PC-9 (cell line): ENCODE measurements around the gene IRAK1. TPM values are rescaled to one million over a fixed set of nuclear protein-coding genes. Genes with fewer than 3 reads are reported as not detected.

Experiments used
- BruUV-seq: library from RNA; stranded (reverse); fragments of 400-500 nt; replicated peaks from 2 replicates; lab custom pipeline; 2021; lab: Mats Ljungman, UMichigan
- CTCF ChIA-PET: fragments of 300-600 bp; sonication (Branson Sonifier 250); formaldehyde crosslinking; loops from one replicate; lab custom pipeline; 2022; ENCODE audit warnings: antibody characterized with exemption; lab: Charles Lee
- POLR2A ChIA-PET: fragments of 300-600 bp; sonication (Branson Sonifier 250); formaldehyde crosslinking; loops from one replicate; lab custom pipeline; 2022; ENCODE audit warnings: antibody characterized with exemption; ENCODE audit not compliant: unreplicated experiment; lab: Charles Lee
- DNase-seq, 2 experiments: peaks; one replicate each; pipeline versions ENCODE4 v3.0.0 to v3.0.0-alpha.2; 2015 to 2022; ENCODE audit warnings: mixed read lengths in 1 of 2
- H2AFZ ChIP-seq: fragments of 200-600 bp; sonication (generic); 2 replicates; pipeline ENCODE4 v1.8.1; 2017; ENCODE audit warnings: antibody characterized with exemption
- H3F3A ChIP-seq: fragments of 200-600 bp; sonication (generic); 2 replicates; pipeline ENCODE4 v1.8.1; 2017; ENCODE audit warnings: antibody characterized with exemption, mild to moderate bottlenecking, low read depth; ENCODE audit not compliant: insufficient read depth
- H3K27ac ChIP-seq: fragments of 200-600 bp; sonication (generic); 2 replicates; pipeline ENCODE4 v1.6.1; 2016; ENCODE audit warnings: mixed run types
- H3K27me3 ChIP-seq: fragments of 200-600 bp; sonication (generic); 2 replicates; pipeline ENCODE4 v1.6.1; 2016; ENCODE audit warnings: low read depth, mixed run types; ENCODE audit not compliant: insufficient read depth
- H3K36me3 ChIP-seq: fragments of 200-600 bp; sonication (generic); 2 replicates; pipeline ENCODE4 v1.6.1; 2016; ENCODE audit warnings: low read depth, mixed run types
- H3K4me1 ChIP-seq: fragments of 200-600 bp; sonication (generic); replicated peaks from 2 replicates; pipeline ENCODE4 v1.6.1; 2016; ENCODE audit warnings: mixed run types; ENCODE audit not compliant: insufficient read depth
- H3K4me2 ChIP-seq: fragments of 200-600 bp; sonication (generic); 2 replicates; pipeline ENCODE4 v1.6.1; 2017; ENCODE audit warnings: mixed run types
- H3K4me3 ChIP-seq: fragments of 200-600 bp; sonication (generic); 2 replicates; pipeline ENCODE4 v1.6.1; 2016; ENCODE audit warnings: mixed run types
- H3K79me2 ChIP-seq: fragments of 200-600 bp; sonication (generic); 2 replicates; pipeline ENCODE4 v1.6.1; 2017; ENCODE audit warnings: low read depth, mixed run types
- H3K9me2 ChIP-seq: fragments of 200-600 bp; sonication (generic); 2 replicates; pipeline ENCODE4 v1.8.1; 2017; ENCODE audit warnings: mild to moderate bottlenecking; ENCODE audit not compliant: insufficient read depth
- H3K9me3 ChIP-seq: fragments of 200-600 bp; sonication (generic); 2 replicates; pipeline ENCODE4 v1.8.1; 2016; ENCODE audit warnings: low read depth; ENCODE audit not compliant: insufficient read depth
- H4K20me1 ChIP-seq: fragments of 200-600 bp; sonication (generic); 2 replicates; pipeline ENCODE4 v1.8.1; 2017; ENCODE audit not compliant: insufficient read depth
- EZH2 ChIP-seq: fragments of 200-600 bp; sonication (generic); IDR thresholded peaks from 2 replicates; pipeline ENCODE4 v1.8.0; 2017; ENCODE audit warnings: antibody characterized with exemption, low read depth
- intact Hi-C: fragments of 100-400 bp; cut with micrococcal nuclease; formaldehyde crosslinking; loops from one replicate; pipeline ENCODE4 v1.10.0; 2022; ENCODE audit not compliant: unreplicated experiment
- total RNA-seq: library from RNA; stranded (reverse); gene quantifications from 2 replicates; pipeline ENCODE4 v1.2.3, GENCODE V29; 2021
- TF ChIP-seq, protein P1 (sequence below): fragments of 200-600 bp; sonication (generic); conservative IDR thresholded peaks from 2 replicates; pipeline ENCODE4 v1.6.1; 2017; ENCODE audit warnings: mixed run types, antibody characterized with exemption, mild to moderate bottlenecking, moderate library complexity

IRAK1 gene
- total RNA-seq, 1 experiment from 2014 or later: 364 TPM

DNA sequence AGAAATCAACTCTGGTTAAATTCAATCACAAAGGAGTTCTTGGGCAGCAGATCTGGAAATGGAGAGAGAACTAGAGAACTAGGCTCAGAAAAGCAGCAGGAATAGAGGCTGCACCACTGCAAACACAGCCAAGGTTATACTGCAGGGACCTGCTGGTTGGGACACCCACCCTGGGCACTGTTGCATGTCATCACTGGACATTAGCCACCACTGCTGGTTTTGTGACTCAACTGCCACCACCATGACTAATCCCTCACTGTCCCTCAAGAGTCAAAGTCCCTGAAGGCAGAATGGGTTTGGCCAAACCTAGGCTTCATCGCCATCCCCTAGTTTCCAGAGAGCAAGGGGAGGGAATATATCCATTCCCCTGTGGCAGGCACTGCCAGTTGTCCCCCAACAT, 38.1 kb upstream of the IRAK1 start:
- intact Hi-C loops: no loop called here
- H3F3A ChIP-seq: no peaks in the 10 kb centered on the region
- ChIA-PET CTCF (no interaction called here), POLR2A (no interaction called here)
- H3K4me1 ChIP-seq: 0 out of 2 replicates have a peak, but pooled peaks cover 5% of the 10 kb centered on the region
- no peak overlapping the region for H3K27ac ChIP-seq
- H3K4me3 ChIP-seq: no peak overlapping the region
- no peaks in the 10 kb centered on the region for H3K27me3 ChIP-seq
- DNase-seq: no peak
- no peaks in the 10 kb centered on the region for H3K36me3 ChIP-seq
- H3K9me3 ChIP-seq: no peaks in the 10 kb centered on the region
- no TSS peak for BruUV-seq
- H3K4me2 ChIP-seq: no peak overlapping the region
- peaks cover 18% of the 10 kb centered on the region; the same call in 1 of the 2 replicates for H3K79me2 ChIP-seq
- H3K9me2 ChIP-seq: no peaks in the 10 kb centered on the region
- H2AFZ ChIP-seq: no peak overlapping the region
- TF ChIP-seq, protein P1, sequence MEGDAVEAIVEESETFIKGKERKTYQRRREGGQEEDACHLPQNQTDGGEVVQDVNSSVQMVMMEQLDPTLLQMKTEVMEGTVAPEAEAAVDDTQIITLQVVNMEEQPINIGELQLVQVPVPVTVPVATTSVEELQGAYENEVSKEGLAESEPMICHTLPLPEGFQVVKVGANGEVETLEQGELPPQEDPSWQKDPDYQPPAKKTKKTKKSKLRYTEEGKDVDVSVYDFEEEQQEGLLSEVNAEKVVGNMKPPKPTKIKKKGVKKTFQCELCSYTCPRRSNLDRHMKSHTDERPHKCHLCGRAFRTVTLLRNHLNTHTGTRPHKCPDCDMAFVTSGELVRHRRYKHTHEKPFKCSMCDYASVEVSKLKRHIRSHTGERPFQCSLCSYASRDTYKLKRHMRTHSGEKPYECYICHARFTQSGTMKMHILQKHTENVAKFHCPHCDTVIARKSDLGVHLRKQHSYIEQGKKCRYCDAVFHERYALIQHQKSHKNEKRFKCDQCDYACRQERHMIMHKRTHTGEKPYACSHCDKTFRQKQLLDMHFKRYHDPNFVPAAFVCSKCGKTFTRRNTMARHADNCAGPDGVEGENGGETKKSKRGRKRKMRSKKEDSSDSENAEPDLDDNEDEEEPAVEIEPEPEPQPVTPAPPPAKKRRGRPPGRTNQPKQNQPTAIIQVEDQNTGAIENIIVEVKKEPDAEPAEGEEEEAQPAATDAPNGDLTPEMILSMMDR: no peak
- no peak for TF ChIP-seq EZH2
- no peaks in the 10 kb centered on the region for H4K20me1 ChIP-seq

DNA sequence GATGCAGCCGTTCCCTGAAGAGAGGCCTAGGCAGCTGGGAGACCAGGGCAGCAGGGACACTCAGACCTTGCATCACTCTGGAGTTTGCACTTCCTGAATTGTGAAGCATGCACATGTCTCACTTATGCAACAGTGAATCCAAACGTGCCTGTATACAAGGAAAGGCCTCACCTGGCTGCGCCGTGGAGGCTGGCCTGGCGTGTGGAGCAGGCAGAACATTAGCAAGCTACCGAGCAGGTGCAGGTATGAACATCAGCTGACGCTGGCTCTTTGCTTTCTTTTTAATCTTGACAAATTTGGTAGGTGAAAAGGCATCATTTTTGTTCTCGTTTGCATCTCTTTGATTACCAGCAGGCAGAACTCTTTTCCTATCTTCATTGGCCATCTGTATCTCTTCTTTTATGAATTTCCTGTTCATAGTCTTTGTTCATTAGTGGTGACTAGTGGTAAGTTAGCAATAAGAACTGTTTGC, 37.1 kb upstream of the IRAK1 start:
- peaks cover 17% of the 10 kb centered on the region; the same call in 1 of the 2 replicates for H3K79me2 ChIP-seq
- 0 out of 2 replicates have a peak overlapping the region, but pooled peaks have one; percentile 6 for H3K27ac ChIP-seq
- TF ChIP-seq EZH2: no peak
- TF ChIP-seq, protein P1: no peak
- no peaks in the 10 kb centered on the region for H3K9me3 ChIP-seq
- 0 out of 2 replicates have a peak, but pooled peaks cover 5% of the 10 kb centered on the region for H3K4me1 ChIP-seq
- H3K36me3 ChIP-seq: no peaks in the 10 kb centered on the region
- H3K4me2 ChIP-seq: no peak overlapping the region
- no peaks in the 10 kb centered on the region for H3K9me2 ChIP-seq
- H3K27me3 ChIP-seq: no peaks in the 10 kb centered on the region
- peaks cover 1% of the 10 kb centered on the region; the same call in 1 of the 2 replicates for H4K20me1 ChIP-seq
- no peak for DNase-seq
- no peaks in the 10 kb centered on the region for H3F3A ChIP-seq
- BruUV-seq: no TSS peak
- intact Hi-C loops: no loop called here
- no peak overlapping the region for H2AFZ ChIP-seq
- CTCF ChIA-PET: no interaction called here
- H3K4me3 ChIP-seq: no peak overlapping the region
- POLR2A ChIA-PET: no interaction called here

DNA sequence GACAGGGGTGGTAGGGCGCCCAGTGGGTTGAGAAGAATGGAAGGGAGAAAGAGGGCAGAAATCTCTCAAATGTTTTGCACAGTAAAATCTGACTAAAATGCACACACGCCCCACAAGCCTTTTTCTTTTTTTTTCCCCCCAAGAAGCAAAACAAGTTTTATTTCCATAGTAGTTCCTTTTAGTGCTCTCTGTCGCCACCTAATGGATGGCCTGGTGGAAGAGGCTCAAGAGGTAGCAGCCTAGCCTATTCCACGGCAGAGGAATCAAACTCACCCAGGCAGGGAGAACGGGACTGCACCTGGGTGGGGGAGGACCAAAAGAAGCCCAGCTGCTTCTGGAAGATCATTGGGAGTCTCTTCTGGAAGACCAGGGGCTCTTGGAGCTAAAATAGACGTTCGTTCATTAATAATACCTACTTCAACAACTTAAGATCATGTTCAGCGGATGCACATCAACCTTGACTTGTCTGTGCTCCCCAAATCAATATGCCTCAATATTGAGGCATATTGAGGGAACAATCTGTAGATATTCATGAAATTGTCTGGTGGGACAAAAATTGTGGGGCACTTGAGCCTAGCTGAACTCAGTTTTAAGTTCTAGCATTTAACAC, 31.6 kb upstream of the IRAK1 start:
- no TSS peak for BruUV-seq

More for the DNA sequence above, 31.6 kb upstream of the IRAK1 start:
- no peaks in the 10 kb centered on the region for H3F3A ChIP-seq
- ChIA-PET CTCF (no interaction called here), POLR2A (no interaction called here)
- H3K27ac ChIP-seq: no peak overlapping the region
- no peaks in the 10 kb centered on the region for H3K27me3 ChIP-seq
- H3K4me1 ChIP-seq: 0 out of 2 replicates have a peak, but pooled peaks cover 3% of the 10 kb centered on the region
- no peaks in the 10 kb centered on the region for H3K9me3 ChIP-seq
- peak in 1 of 2 experiments; percentile 71 for DNase-seq
- no peak overlapping the region for H3K4me2 ChIP-seq
- peaks cover 28% of the 10 kb centered on the region for H4K20me1 ChIP-seq
- no peak overlapping the region for H3K4me3 ChIP-seq
- intact Hi-C loops: no loop called here
- H2AFZ ChIP-seq: no peak overlapping the region
- H3K36me3 ChIP-seq: no peaks in the 10 kb centered on the region
- TF ChIP-seq EZH2: no peak
- TF ChIP-seq, protein P1: peak; percentile 76
- H3K79me2 ChIP-seq: 0 out of 2 replicates have a peak, but pooled peaks cover 30% of the 10 kb centered on the region
- no peaks in the 10 kb centered on the region for H3K9me2 ChIP-seq
